Eye (tissue), 1 donor: Measurements from ENCODE around the gene SCN3A.
A peak's percentile ranks its signal among the peaks of the same experiment; 100 is the strongest.

Experiments used
- DNase-seq: peaks from one replicate; pipeline ENCODE4 v3.0.0-alpha.2; 2015

Gene SCN3A

DNA sequence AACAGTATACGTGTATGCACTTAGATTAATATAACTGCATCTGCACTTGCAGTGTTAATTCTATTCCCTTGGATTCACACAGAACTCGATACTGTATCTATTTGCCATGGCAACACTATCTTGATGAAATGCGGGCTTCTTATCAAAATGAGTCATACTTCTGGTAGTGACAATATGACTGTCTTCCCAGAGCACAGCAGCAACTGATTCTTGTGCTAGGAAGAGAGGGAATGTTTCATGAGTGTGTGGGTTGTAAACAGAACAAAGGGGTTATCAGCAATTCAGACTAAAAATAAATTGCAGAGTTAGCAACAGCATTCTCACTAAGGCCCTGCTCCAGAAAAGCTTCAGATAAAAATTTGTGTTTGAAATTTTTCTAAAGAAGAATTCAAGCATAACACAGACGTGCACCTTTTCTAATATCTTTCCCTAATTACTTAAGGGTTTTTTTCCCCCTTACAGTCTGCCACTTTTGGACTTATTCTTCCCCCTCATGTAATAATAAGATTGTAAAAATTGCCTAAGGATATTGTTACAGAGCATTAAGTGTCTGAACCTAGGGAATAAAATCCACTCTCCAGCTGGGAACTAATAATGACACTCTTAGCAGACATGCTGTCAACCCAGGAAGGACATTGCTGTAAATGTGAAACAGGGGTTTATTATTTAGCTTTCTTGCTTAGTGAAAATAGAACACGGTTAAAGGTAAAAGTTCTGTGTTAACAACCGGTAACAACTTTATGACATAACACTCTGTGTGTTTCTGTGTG lies 148.6 kb downstream of the SCN3A start:
- peak; percentile 63 for DNase-seq

- no peak for DNase-seq
Measured at GRCh38 chr2:165054652-165055051, 149.2 kb downstream of the SCN3A start.

- DNase-seq = no peak
Measured at GRCh38 chr2:165044505-165045303, 159.1 kb downstream of the SCN3A start.
